ENCODE results near the gene DYNLT2.

DNA sequence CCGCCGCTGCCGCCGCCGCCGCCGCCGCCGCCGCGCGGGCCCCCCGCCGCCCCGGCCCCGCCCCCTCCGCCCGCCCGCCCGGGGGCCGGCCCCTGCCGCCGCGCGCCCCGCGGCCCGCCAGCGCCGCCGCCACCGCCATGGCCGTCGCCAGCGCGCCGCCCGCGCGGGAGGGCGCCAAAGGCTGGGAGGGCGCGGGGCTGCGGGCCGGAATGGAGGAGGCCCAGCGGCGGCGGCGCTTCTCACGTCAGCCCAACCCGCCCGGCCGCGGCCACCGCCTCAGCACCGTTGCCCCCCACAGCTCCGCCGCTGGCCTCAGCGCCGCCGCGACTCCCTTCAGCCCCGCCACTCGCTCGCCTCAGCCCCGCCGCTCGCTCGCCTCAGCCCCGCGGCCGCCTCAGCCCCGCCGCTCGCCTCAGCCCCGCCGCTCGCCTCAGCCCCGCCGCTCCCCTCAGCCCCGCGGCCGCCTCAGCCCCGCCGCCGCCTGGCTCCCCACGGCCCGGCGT, 27.3 kb downstream of the DYNLT2 start:
- TF ChIP-seq, protein P1, sequence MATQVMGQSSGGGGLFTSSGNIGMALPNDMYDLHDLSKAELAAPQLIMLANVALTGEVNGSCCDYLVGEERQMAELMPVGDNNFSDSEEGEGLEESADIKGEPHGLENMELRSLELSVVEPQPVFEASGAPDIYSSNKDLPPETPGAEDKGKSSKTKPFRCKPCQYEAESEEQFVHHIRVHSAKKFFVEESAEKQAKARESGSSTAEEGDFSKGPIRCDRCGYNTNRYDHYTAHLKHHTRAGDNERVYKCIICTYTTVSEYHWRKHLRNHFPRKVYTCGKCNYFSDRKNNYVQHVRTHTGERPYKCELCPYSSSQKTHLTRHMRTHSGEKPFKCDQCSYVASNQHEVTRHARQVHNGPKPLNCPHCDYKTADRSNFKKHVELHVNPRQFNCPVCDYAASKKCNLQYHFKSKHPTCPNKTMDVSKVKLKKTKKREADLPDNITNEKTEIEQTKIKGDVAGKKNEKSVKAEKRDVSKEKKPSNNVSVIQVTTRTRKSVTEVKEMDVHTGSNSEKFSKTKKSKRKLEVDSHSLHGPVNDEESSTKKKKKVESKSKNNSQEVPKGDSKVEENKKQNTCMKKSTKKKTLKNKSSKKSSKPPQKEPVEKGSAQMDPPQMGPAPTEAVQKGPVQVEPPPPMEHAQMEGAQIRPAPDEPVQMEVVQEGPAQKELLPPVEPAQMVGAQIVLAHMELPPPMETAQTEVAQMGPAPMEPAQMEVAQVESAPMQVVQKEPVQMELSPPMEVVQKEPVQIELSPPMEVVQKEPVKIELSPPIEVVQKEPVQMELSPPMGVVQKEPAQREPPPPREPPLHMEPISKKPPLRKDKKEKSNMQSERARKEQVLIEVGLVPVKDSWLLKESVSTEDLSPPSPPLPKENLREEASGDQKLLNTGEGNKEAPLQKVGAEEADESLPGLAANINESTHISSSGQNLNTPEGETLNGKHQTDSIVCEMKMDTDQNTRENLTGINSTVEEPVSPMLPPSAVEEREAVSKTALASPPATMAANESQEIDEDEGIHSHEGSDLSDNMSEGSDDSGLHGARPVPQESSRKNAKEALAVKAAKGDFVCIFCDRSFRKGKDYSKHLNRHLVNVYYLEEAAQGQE (IDR thresholded peaks at IDR 0.05; ENCODE audit: insufficient read depth in 1 of 2, low read depth in 2 of 2, low read length in 2 of 2), result no peak
- TF ChIP-seq TAF1 (IDR thresholded peaks at IDR 0.05; ENCODE audit: borderline replicate concordance, insufficient read depth, low read length), result no peak
